HUES64 (cell line): ENCODE results near the gene KRTAP12-1.
"Not testable (repeated sequence)": the region's sequence is repeated elsewhere in the genome, so short reads cannot be mapped to it uniquely, and the experiment has no call there.

Experiments
- H3K27ac ChIP-seq: 2 replicates; pipeline ENCODE4 v1.7.0; 2013; ENCODE audit warnings: low read depth, low read length, inconsistent platforms
- H3K27me3 ChIP-seq: 2 replicates; pipeline ENCODE4 v1.6.1; 2013; ENCODE audit warnings: mild to moderate bottlenecking, low read length; ENCODE audit not compliant: insufficient read depth
- H3K36me3 ChIP-seq: 2 replicates; pipeline ENCODE4 v1.6.1; 2013; ENCODE audit warnings: mild to moderate bottlenecking, low read length; ENCODE audit not compliant: insufficient read depth
- H3K4me1 ChIP-seq: 2 replicates; pipeline ENCODE4 v1.6.1; 2013; ENCODE audit warnings: mild to moderate bottlenecking, low read length, moderate library complexity; ENCODE audit not compliant: insufficient read depth
- H3K4me3 ChIP-seq: 2 replicates; pipeline ENCODE4 v1.5.1; 2013; ENCODE audit warnings: mild to moderate bottlenecking, low read length, moderate library complexity
- H3K9ac ChIP-seq: 2 replicates; pipeline ENCODE4 v1.6.1; 2013; ENCODE audit warnings: mild to moderate bottlenecking, low read depth, low read length
- H3K9me3 ChIP-seq: 2 replicates; pipeline ENCODE4 v1.6.1; 2013; ENCODE audit warnings: low read depth, low read length; ENCODE audit not compliant: insufficient read depth
- WGBS: fragments of 150-250, 120-280 bp; methylation state at CpG from one replicate; pipeline ENCODE4 v1.1.7; 2013; ENCODE audit warnings: missing lambda C conversion rate; 5-methylcytosine and 5-hydroxymethylcytosine counted together

Gene KRTAP12-1

DNA sequence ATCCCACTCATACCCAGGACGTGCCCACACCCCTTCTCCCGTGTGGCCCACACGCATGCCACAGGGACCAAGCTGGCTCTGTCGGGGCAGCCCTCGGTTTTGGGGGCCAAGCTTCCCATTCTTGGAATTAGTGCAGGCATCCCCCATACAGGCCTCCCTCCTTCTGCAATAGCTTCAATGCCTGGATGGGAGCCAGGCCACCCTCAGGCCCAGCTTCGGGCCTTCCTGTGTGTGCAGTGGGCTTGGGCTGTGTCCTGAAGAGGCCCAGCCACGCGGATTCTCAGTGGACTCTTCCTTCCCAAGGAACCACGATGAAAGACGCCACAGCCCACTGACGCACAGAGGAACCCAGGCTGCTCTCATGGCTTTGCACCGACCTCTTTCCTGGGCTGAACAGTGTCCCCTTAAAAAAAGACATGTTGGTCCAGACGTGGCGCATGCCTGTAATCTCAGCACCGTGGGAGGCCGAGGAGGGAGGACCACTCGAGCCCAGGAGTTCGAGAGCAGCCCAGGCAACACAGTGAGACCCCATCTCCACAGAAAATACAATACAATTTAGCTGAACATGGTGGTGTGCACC is 32.4 kb downstream of the KRTAP12-1 start:
- Histone ChIP-seq H3K27me3 (no peaks in the 10 kb centered on the region), H3K9ac (no peak overlapping the region), H3K4me3 (no peak overlapping the region), H3K9me3 (peaks cover 6% of the 10 kb centered on the region; the same call in 1 of the 2 replicates), H3K36me3 (no peaks in the 10 kb centered on the region), H3K4me1 (no peaks in the 10 kb centered on the region), H3K27ac (no peak overlapping the region)
- 94% methylated on average over 18 of the region's 18 CpGs for whole genome bisulfite sequencing

DNA sequence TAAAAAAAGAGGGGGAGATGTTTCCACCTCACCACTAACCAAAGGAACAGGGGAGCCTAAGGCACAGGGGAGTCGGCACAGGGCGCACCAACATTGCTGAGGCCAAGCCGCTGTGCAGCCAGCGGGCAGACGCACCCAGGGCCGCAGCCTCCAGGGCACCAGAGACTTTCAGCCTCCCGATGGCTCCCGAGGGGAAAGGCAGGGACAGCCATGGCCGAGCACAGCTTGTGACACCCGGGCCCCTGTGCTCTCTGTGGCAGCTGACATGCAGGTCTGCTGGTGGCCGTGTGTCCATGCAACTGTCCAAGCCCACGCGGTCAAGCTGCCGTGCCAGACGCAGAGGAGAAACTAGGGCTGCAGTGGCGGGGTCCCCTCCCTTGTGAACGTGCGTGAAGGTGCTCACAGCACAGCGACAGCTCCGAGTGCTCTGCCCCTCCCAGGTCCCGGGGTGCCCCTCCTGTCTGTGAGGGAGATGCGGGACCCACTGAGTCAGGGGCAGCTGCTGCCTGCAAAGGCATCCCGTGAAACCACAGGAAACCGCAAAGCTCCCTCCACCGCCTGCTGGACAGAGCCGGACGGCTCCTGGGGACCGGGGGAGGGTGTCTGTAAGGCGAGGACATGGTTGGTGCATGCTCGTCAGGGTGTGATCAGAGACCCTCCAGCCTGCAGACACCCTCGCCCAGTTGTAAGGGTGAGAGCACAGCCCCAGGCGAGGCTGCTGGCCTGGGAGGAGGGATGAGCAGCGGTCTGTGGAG is 33.2 kb downstream of the KRTAP12-1 start:
- Histone ChIP-seq H3K9ac (no peak overlapping the region), H3K36me3 (no peaks in the 10 kb centered on the region), H3K9me3 (peaks cover 14% of the 10 kb centered on the region), H3K4me1 (no peaks in the 10 kb centered on the region), H3K4me3 (no peak overlapping the region), H3K27ac (no peak overlapping the region), H3K27me3 (no peaks in the 10 kb centered on the region)
- WGBS, result 92% methylated on average over 33 of the region's 33 CpGs

GRCh38 chr21:44647222-44647552 is 34.8 kb downstream of the KRTAP12-1 start:
- Histone ChIP-seq H3K4me3 (no peak overlapping the region), H3K4me1 (no peaks in the 10 kb centered on the region), H3K9ac (no peak overlapping the region), H3K27me3 (no peaks in the 10 kb centered on the region), H3K36me3 (no peaks in the 10 kb centered on the region), H3K27ac (no peak overlapping the region), H3K9me3 (peaks cover 17% of the 10 kb centered on the region)
- 81% methylated on average over 8 of the region's 8 CpGs for WGBS

- WGBS, result 87% methylated on average over 21 of the region's 21 CpGs
- H3K9ac ChIP-seq, H3K27me3 ChIP-seq, H3K36me3 ChIP-seq, H3K4me3 ChIP-seq, H3K27ac ChIP-seq, H3K4me1 ChIP-seq: not testable (repeated sequence)
- H3K9me3 ChIP-seq, result peaks cover 17% of the 10 kb centered on the region
These were observed 35.4 kb downstream of the KRTAP12-1 start, which contains the start of gene KRTAP10-11 for GRCh38 chr21:44646366-44647221. Gene KRTAP10-11 (plus strand): TSS chr21:44646414. CDS start chr21:44646459, 45 bp downstream.

GRCh38 chr21:44644878-44645277 is 37.1 kb downstream of the KRTAP12-1 start:
- H3K27me3 ChIP-seq, result no peaks in the 10 kb centered on the region
- 100% methylated on average over 1 of the region's 2 CpGs for WGBS

DNA sequence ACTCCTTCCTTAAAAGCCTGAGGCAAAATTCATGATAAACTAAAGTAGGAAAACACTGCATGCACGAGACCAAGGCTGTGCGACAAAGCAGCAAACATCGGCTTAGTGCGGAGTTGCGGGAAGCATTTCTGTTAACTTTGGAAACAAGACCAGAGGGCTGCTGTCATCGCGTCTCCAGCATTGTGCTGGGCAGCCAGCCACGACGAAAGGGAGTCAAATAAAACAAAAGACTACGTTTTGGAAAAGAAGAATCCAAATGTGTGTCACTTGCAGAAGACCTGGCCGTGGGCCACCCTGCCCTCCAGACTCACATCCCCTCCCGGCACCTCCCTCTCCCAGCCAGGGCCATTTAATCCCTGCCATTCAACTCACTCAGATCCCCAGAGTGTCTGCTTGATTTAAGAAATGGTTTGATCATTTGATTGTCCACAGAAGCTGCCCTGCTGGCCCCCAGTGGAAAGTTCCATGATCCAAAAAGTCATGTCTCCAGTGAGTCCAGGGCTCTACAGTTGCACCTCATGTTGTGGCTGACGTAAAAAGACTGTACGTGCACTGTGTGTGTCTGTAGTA is 38.1 kb downstream of the KRTAP12-1 start:
- Histone ChIP-seq H3K27me3 (no peaks in the 10 kb centered on the region), H3K9me3 (peaks cover 17% of the 10 kb centered on the region), H3K36me3 (no peaks in the 10 kb centered on the region), H3K27ac (no peak overlapping the region), H3K9ac (no peak overlapping the region), H3K4me3 (no peak overlapping the region), H3K4me1 (no peaks in the 10 kb centered on the region)
- WGBS, result 91% methylated on average over 14 of the region's 14 CpGs

More at GRCh38 chr21:44644878-44645277, 37.1 kb downstream of the KRTAP12-1 start:
- Histone ChIP-seq H3K36me3 (no peaks in the 10 kb centered on the region), H3K4me1 (no peaks in the 10 kb centered on the region), H3K4me3 (no peak overlapping the region), H3K9me3 (peaks cover 17% of the 10 kb centered on the region), H3K9ac (no peak overlapping the region), H3K27ac (no peak overlapping the region)

GRCh38 chr21:44640761-44641160 is 41.2 kb downstream of the KRTAP12-1 start:
- no peaks in the 10 kb centered on the region for H3K36me3 ChIP-seq
- H3K9ac ChIP-seq, result no peak overlapping the region
- WGBS, result 94% methylated on average over 5 of the region's 5 CpGs

GRCh38 chr21:44639331-44639655 is 42.7 kb downstream of the KRTAP12-1 start:
- Histone ChIP-seq H3K27ac (no peak overlapping the region), H3K27me3 (no peaks in the 10 kb centered on the region), H3K36me3 (no peaks in the 10 kb centered on the region), H3K9me3 (peaks cover 7% of the 10 kb centered on the region), H3K9ac (no peak overlapping the region), H3K4me3 (no peak overlapping the region), H3K4me1 (no peaks in the 10 kb centered on the region)
- WGBS, result 95% methylated on average over 12 of the region's 12 CpGs

More at GRCh38 chr21:44640761-44641160, 41.2 kb downstream of the KRTAP12-1 start:
- H3K27me3 ChIP-seq, result no peaks in the 10 kb centered on the region
- peaks cover 17% of the 10 kb centered on the region for H3K9me3 ChIP-seq
- H3K4me3 ChIP-seq, result no peak overlapping the region
- no peaks in the 10 kb centered on the region for H3K4me1 ChIP-seq
- H3K27ac ChIP-seq, result no peak overlapping the region

DNA sequence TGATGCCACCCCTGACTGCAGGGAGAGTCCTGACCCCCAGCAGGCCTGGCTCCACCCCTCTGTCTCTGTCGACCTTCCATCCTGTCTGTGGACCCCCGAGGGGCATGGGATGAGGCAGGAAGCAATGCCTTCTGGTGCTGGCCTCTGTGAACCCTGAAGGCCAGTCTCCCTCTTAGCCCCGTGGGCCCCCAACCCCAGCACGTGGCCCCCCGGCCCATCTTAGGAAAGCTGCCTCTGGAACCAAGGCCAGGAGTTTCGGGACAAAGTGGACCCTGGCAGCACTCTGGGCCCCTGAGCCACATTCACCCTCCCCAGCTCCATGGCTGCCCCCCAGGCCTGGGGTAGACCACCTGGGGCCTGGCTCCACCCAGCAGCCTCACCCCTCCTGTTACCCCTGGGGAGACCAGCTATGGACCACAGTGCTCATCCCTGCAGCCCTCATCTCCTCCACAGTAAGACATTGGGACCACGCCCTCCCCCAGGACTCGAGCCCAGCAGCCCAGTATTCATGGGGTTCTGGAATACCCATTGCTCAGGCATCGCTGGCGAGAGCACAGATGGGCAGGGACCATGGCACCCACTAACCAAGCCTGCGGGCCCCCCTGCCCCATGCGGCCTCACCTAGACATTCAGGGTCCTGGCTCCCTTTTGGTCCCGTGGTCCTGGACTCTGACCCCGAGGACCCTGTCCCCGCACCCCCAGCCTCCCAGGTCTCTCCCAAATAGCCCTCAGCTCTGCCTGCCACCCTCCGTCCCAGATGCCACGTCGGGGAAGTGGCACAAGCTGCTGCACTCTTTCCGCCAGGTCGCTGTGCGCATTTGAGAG is 43.2 kb downstream of the KRTAP12-1 start:
- H3K4me1 ChIP-seq, H3K27me3 ChIP-seq, H3K9me3 ChIP-seq, H3K4me3 ChIP-seq, H3K27ac ChIP-seq, H3K9ac ChIP-seq, H3K36me3 ChIP-seq: not testable (repeated sequence)
- WGBS, result 95% methylated on average over 19 of the region's 21 CpGs

GRCh38 chr21:44637851-44638348 is 44.1 kb downstream of the KRTAP12-1 start:
- H3K4me3 ChIP-seq, H3K27me3 ChIP-seq, H3K36me3 ChIP-seq, H3K27ac ChIP-seq, H3K4me1 ChIP-seq, H3K9ac ChIP-seq, H3K9me3 ChIP-seq: not testable (repeated sequence)
- WGBS, result 84% methylated on average over 6 of the region's 12 CpGs
